B cell (primary cell): ENCODE data around the gene ICAM4. TPM values are rescaled to one million over a fixed set of nuclear protein-coding genes. Genes with fewer than 3 reads are reported as not detected.
A peak's percentile ranks its signal among the peaks of the same experiment; 100 is the strongest.

Experiments
- ATAC-seq: fragments of 200-7000 bp; cut with Tn5 transposase; one replicate; pipeline ENCODE4 v1.10.0; 2021; ENCODE audit warnings: low read depth, mild to moderate bottlenecking, moderate number of reproducible peaks, moderate library complexity
- CTCF ChIA-PET: fragments of 350-600 bp; sonication (Branson Sonifier 250); formaldehyde crosslinking; loops from one replicate; lab custom pipeline; 2021; ENCODE audit warnings: antibody characterized with exemption, inconsistent platforms; lab: Charles Lee
- POLR2A ChIA-PET: fragments of 350-600 bp; sonication (Branson Sonifier 250); formaldehyde crosslinking; loops from one replicate; lab custom pipeline; 2021; ENCODE audit warnings: antibody characterized with exemption; lab: Charles Lee
- DNase-seq: peaks from one replicate; pipeline ENCODE4 v3.0.0; 2013
- H2AFZ ChIP-seq: 2 replicates; pipeline ENCODE4 v1.6.1; 2012; ENCODE audit warnings: mild to moderate bottlenecking, low read depth, low read length; ENCODE audit not compliant: insufficient read depth, poor library complexity, severe bottlenecking
- H3K27ac ChIP-seq, 2 donors: 1 replicate in 1 of 2; 2 replicates in 1 of 2; pipeline ENCODE4 v1.5.1; 2012 to 2013; ENCODE audit warnings: low read length in 2 of 2, mild to moderate bottlenecking in 2 of 2, moderate library complexity in 1 of 2
- H3K27me3 ChIP-seq, 4 experiments: fragments of 200-600 bp in 1 of 4; sonication (generic) in 1 of 4; replicated peaks in 1 of 4; 1 replicate in 2 of 4; 2 replicates in 2 of 4; pipeline versions ENCODE4 v1.6.1 to v1.7.0; 2013 to 2016; ENCODE audit warnings: low read length in 3 of 4, mild to moderate bottlenecking in 2 of 4, mixed read lengths in 1 of 4, moderate library complexity in 1 of 4; ENCODE audit not compliant: insufficient read depth in 4 of 4, control insufficient read depth in 3 of 4; ENCODE audit errors: control extremely low read depth in 1 of 4
- H3K36me3 ChIP-seq, 2 experiments: replicated peaks in 1 of 2; 1 replicate in 1 of 2; 2 replicates in 1 of 2; pipeline versions ENCODE4 v1.6.1 to v1.7.1; 2013; ENCODE audit warnings: low read length in 1 of 2; ENCODE audit not compliant: insufficient read depth in 2 of 2, control insufficient read depth in 1 of 2; ENCODE audit errors: control extremely low read depth in 1 of 2, extremely low read depth in 1 of 2
- H3K4me1 ChIP-seq, 2 donors: fragments of 200-600 bp in 1 of 2; sonication (generic) in 1 of 2; 1 replicate in 1 of 2; 2 replicates in 1 of 2; pipeline versions ENCODE4 v1.5.1 to v1.6.1; 2013 to 2017; ENCODE audit warnings: low read length in 2 of 2; ENCODE audit not compliant: control insufficient read depth in 2 of 2, insufficient read depth in 2 of 2
- H3K4me2 ChIP-seq: replicated peaks from 2 replicates; pipeline ENCODE3; 2012; ENCODE audit warnings: mild to moderate bottlenecking, low read depth, low read length; ENCODE audit not compliant: poor library complexity, severe bottlenecking
- H3K4me3 ChIP-seq, 5 experiments: fragments of 200-600 bp in 1 of 5; sonication (generic) in 1 of 5; 1 replicate in 3 of 5; 2 replicates in 2 of 5; pipeline versions ENCODE4 v1.5.1 to v1.7.0; 2011 to 2016; ENCODE audit warnings: low read length in 4 of 5, mild to moderate bottlenecking in 4 of 5, low read depth in 2 of 5, control low read depth in 1 of 5, moderate library complexity in 1 of 5; ENCODE audit not compliant: insufficient read depth in 1 of 5; ENCODE audit errors: control extremely low read depth in 1 of 5, extremely low read depth in 1 of 5
- H3K79me2 ChIP-seq: fragments of 200-600 bp; sonication (generic); one replicate; pipeline ENCODE4 v1.6.0; 2016; ENCODE audit warnings: low read length; ENCODE audit not compliant: control insufficient read depth, insufficient read depth
- H3K9ac ChIP-seq: fragments of 200-600 bp; sonication (generic); 2 replicates; pipeline ENCODE4 v1.6.1; 2017; ENCODE audit warnings: mild to moderate bottlenecking, low read length, moderate library complexity
- H3K9me3 ChIP-seq, 3 donors: one replicate each; pipeline versions ENCODE4 v1.6.1 to v1.7.1; 2013; ENCODE audit warnings: low read length in 2 of 3; ENCODE audit not compliant: control insufficient read depth in 2 of 3, insufficient read depth in 1 of 3; ENCODE audit errors: control extremely low read depth in 1 of 3
- H4K20me1 ChIP-seq: 2 replicates; pipeline ENCODE4 v1.6.0; 2012; ENCODE audit warnings: mild to moderate bottlenecking, low read length; ENCODE audit not compliant: insufficient read depth, control insufficient read depth, poor library complexity, severe bottlenecking
- H3K27ac Mint-ChIP-seq: one replicate; pipeline ENCODE4 v1.8.0; 2021; ENCODE audit warnings: mixed read lengths
- H3K27me3 Mint-ChIP-seq: one replicate; pipeline ENCODE4 v1.8.0; 2021; ENCODE audit warnings: mixed read lengths
- H3K4me1 Mint-ChIP-seq: one replicate; pipeline ENCODE4 v1.8.0; 2021; ENCODE audit warnings: mixed read lengths
- H3K4me3 Mint-ChIP-seq: one replicate; pipeline ENCODE4 v1.8.0; 2021; ENCODE audit warnings: mixed read lengths
- H3K9me3 Mint-ChIP-seq: one replicate; pipeline ENCODE4 v1.8.0; 2022; ENCODE audit warnings: mixed read lengths; ENCODE audit not compliant: insufficient read depth
- EZH2 ChIP-seq: IDR thresholded peaks from 2 replicates; pipeline ENCODE4 v1.6.1; 2012; ENCODE audit warnings: borderline replicate concordance, low read depth, mild to moderate bottlenecking, moderate library complexity, low read length; ENCODE audit not compliant: insufficient read depth, poor library complexity, severe bottlenecking
- WGBS: methylation state at CpG from one replicate; pipeline ENCODE4 v1.1.5; 2013; ENCODE audit warnings: missing lambda C conversion rate; ENCODE audit not compliant: insufficient coverage; 5-methylcytosine and 5-hydroxymethylcytosine counted together
- intact Hi-C: fragments of 100-400 bp; cut with micrococcal nuclease; formaldehyde crosslinking; loops from one replicate; pipeline ENCODE4 v1.10.0; 2022
- polyA plus RNA-seq: library from polyadenylated mRNA; depleted of rRNA; stranded (reverse); fragments of >200 nt; gene quantifications from 2 replicates; pipeline ENCODE4 v1.2.3, GENCODE V29; 2012
- total RNA-seq, 2 donors: library from RNA; stranded (reverse); fragments of 120-200 nt in 1 of 2; gene quantifications; 1 replicate in 1 of 2; 2 replicates in 1 of 2; pipeline versions ENCODE4 v1.2.3 to v1.2.4, GENCODE V29; 2013 to 2022
- TF ChIP-seq, protein P1 (sequence below): fragments of 200-600 bp; IDR thresholded peaks from one replicate; pipeline ENCODE4 v1.8.0; 2022; ENCODE audit warnings: antibody characterized with exemption, mild to moderate bottlenecking

ICAM4 gene
- total and polyA plus RNA-seq, 2 donors (not counting 1 experiment from before 2014, with no cell fraction given) = 0.44 to 0.78 TPM

GRCh38 chr19:10295847-10296591 is 9.3 kb downstream of the ICAM4 start:
- Mint-ChIP-seq H3K27ac (peak overlapping the region; percentile 83), H3K27me3 (peaks cover 31% of the 10 kb centered on the region), H3K4me1 (peaks cover 37% of the 10 kb centered on the region), H3K4me3 (peak overlapping the region; percentile 85), H3K9me3 (no peaks in the 10 kb centered on the region)
- H3K4me1 ChIP-seq = peaks cover 50 to 51% of the 10 kb centered on the region in 2 donors
- H3K79me2 ChIP-seq = no peaks in the 10 kb centered on the region
- peak overlapping the region; percentile 50 for H3K9ac ChIP-seq
- H3K27ac ChIP-seq = no peak overlapping the region
- DNase-seq = peak; percentile 41
- no peaks in the 10 kb centered on the region for H3K36me3 ChIP-seq
- WGBS = 20% methylated on average over 51 of the region's 58 CpGs
- H4K20me1 ChIP-seq = peaks cover 22% of the 10 kb centered on the region
- ChIA-PET POLR2A (interaction anchor here (0.8 to 1.2 kb wide), 2 partner anchors 10 to 108 kb away, joined by 3 read pairs; partner anchors contain the start of gene CDC37), CTCF (interaction anchor here (1.6 to 2.5 kb wide), 2 partner anchors 27 to 93 kb away, joined by 5 to 7 read pairs; no protein-coding TSS in a partner anchor)
- TF ChIP-seq, protein P1, sequence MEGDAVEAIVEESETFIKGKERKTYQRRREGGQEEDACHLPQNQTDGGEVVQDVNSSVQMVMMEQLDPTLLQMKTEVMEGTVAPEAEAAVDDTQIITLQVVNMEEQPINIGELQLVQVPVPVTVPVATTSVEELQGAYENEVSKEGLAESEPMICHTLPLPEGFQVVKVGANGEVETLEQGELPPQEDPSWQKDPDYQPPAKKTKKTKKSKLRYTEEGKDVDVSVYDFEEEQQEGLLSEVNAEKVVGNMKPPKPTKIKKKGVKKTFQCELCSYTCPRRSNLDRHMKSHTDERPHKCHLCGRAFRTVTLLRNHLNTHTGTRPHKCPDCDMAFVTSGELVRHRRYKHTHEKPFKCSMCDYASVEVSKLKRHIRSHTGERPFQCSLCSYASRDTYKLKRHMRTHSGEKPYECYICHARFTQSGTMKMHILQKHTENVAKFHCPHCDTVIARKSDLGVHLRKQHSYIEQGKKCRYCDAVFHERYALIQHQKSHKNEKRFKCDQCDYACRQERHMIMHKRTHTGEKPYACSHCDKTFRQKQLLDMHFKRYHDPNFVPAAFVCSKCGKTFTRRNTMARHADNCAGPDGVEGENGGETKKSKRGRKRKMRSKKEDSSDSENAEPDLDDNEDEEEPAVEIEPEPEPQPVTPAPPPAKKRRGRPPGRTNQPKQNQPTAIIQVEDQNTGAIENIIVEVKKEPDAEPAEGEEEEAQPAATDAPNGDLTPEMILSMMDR = no peak
- TF ChIP-seq EZH2 = no peak
- no peak for ATAC-seq
- peaks cover 0 to 42% (median 0%) of the 10 kb centered on the region in 3 donors for H3K9me3 ChIP-seq
- peak overlapping the region; percentile 37 to 64 (median 41) for H3K4me3 ChIP-seq
- peak overlapping the region; percentile 85 for H3K4me2 ChIP-seq
- H2AFZ ChIP-seq = peak overlapping the region; percentile 71
- H3K27me3 ChIP-seq = peaks cover 0 to 54% (median 38%) of the 10 kb centered on the region in 4 experiments
- intact Hi-C loops = no loop called here
